ENCODE data around the gene CFI.

GRCh38 chr4:109750652-109751244 is 51.1 kb downstream of the CFI start:
- TF ChIP-seq CTCF (IDR thresholded peaks at IDR 0.05; ENCODE audit: poor library complexity) (no peak), EZH2phosphoT487 (IDR thresholded peaks at IDR 0.05; ENCODE audit: low read depth, severe bottlenecking, unreplicated experiment) (no peak)

All from hepatocyte (in vitro differentiated cells).